ENCODE measurements around the gene MBNL1. TPM values are rescaled to one million over a fixed set of nuclear protein-coding genes. Genes with fewer than 3 reads are reported as not detected.

Gene MBNL1
- total RNA-seq, result 180 TPM
- long read RNA-seq, full-length matches to known transcripts, result 16 of 47 reads
- long read RNA-seq, partial matches to known transcripts, result 14 of 47 reads
- long read RNA-seq, other reads (novel, unspliced or antisense), result 17 of 47 reads

GRCh38 chr3:152268555-152269055 lies at the start of gene MBNL1:
TSS of gene MBNL1 (plus strand) at chr3:152268929. CDS start at chr3:152300194, 31,265 bp downstream.
- ATAC-seq, result peak; percentile 78
- intact Hi-C loops (cut with DNase I), result loop anchor here (2.0 to 5.0 kb wide), 4 partner anchors 30 to 176 kb away; no protein-coding TSS in a partner anchor
- peak; percentile 91 for DNase-seq (ENCODE audit: missing footprints)

DNA sequence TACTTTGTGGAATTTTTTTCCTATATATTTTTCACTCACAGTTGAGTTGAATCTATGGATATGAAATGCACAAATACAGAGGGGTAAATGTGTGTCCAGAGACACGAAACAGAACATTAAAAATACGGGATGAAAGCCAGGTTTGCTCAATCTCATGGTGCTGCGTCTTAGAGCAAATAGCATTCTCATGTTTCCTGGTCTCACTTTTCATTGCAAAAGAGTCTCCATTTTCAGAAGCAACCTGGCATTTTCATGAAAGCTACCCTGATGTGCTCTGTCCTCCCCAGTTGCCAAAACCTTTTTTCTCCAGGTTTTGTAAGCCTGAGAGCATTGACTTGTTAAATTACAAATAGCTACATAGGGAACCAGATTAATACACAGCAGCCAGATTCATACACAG lies 49.5 kb upstream of the MBNL1 start:
- intact Hi-C loops (cut with DNase I), result no loop called here
- DNase-seq (ENCODE audit: missing footprints) (no peak), ATAC-seq (no peak)

DNA sequence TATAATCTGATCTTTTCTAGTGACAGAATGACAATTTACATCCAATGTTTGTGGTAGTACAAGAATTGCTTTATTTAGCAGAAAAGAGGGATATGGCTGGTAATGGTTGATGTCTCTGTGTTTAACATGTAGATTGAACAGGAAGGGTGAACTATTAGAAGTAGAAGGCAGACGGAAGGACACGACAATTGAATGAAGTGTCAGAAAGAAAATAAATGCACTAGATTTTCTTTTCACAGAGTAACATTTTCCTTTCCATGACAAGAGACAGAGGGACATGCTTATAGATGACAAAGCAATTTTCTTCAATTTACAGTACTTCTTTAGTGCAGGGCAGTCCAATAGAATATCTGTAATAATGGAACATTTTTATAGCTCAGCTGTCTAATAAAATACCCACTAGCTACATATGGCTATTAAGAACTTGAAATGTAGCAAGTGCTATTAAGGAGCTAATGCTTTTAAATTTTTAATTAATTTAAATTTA lies 48.9 kb upstream of the MBNL1 start:
- DNase-seq (ENCODE audit: missing footprints), result no peak

DNA sequence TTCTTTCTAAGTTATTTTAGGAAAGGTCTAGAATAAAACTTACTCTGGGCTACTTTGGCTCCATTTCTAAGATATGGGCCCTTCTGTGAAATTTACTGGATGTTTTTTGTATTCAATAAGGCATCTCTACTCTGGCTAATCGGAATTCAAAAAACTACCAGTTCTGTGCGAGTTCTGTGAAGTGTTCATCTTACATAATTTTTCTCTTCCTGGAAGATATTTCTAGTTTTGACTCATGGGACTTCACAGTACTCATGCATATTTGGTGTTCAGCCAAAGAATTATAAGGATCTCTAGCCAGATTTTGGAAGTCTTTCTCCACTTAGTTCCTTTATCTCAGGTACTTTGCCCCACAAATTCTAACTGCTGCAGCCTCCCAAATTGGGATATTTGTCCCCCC lies 46.4 kb upstream of the MBNL1 start:
- intact Hi-C loops (cut with DNase I), result no loop called here
- DNase-seq (ENCODE audit: missing footprints), result no peak
- peak; percentile 71 for ATAC-seq

More for the DNA sequence above, 48.9 kb upstream of the MBNL1 start:
- intact Hi-C loops (cut with DNase I), result no loop called here
- no peak for ATAC-seq

GRCh38 chr3:152225201-152225600 lies 43.5 kb upstream of the MBNL1 start:
- intact Hi-C loops (cut with DNase I), result no loop called here

DNA sequence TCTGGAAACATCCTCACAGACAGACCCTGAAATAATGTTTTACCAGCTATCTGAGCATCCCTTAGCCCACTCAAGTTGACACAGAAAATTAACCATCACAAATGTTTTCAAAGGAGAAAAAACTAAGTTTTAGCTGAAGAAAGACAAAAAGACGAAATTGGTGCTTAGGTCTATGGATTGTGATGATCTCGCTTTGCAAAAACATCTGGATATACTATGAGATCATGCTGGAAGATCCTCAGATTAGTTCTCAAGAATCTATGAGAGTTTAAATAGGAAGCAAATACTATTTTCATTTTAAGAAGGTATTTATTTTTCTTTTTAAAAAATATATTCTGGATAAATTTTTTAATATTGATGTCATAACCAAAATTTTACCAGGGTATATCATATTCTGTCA lies 42.6 kb upstream of the MBNL1 start:
- ATAC-seq (no peak), DNase-seq (ENCODE audit: missing footprints) (no peak)
- intact Hi-C loops (cut with DNase I), result no loop called here

More at GRCh38 chr3:152225201-152225600, 43.5 kb upstream of the MBNL1 start:
- ATAC-seq, result no peak
- DNase-seq (ENCODE audit: missing footprints), result no peak

- intact Hi-C loops (cut with DNase I), result no loop called here
- DNase-seq (ENCODE audit: missing footprints) (no peak), ATAC-seq (no peak)
Observed at GRCh38 chr3:152227027-152227426, 41.7 kb upstream of the MBNL1 start.

DNA sequence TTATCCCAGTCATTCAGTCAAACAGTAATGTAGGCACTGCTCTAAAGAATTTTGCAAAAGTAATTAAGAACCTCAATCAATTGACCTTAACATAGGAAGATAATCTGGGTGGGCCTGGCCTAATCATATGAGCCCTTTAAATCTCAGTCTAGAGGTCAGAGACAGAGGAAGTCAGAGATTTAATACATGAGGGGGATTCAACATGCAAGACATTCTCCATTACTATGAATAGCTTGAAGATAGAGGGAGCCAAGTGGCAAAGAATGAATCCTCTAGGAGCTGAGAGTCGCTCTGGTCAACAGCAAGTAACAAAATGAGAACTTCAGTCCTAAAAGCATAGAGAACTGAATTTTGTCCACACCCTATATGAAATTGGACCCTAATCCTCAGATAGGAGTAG lies 39.0 kb upstream of the MBNL1 start:
- ATAC-seq (peak; percentile 78), DNase-seq (ENCODE audit: missing footprints) (no peak)
- intact Hi-C loops (cut with DNase I), result loop anchor here (2.0 kb wide), 1 partner anchor 215 kb away; no protein-coding TSS in a partner anchor

DNA sequence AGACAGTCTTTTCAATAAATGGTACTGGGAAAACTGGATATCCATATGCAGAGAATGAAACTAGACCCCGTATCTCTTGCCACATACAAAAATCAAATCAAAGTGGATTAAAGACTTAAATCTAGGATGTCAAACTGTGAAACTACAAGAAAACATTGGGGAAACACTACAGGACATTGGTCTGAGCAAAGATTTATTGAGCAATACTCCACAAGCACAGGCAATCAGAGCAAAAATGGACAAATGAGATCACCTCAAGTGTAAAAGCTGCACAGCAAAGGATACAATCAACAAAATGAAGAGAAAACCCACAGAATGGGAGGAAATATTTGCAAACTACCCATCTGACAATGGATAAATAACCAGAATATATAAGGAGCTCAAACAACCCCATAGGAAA lies 38.4 kb upstream of the MBNL1 start:
- DNase-seq (ENCODE audit: missing footprints) (no peak), ATAC-seq (no peak)
- intact Hi-C loops (cut with DNase I), result no loop called here

- ATAC-seq (no peak), DNase-seq (ENCODE audit: missing footprints) (no peak)
- intact Hi-C loops (cut with DNase I), result no loop called here
Observed at GRCh38 chr3:152232001-152232400, 36.7 kb upstream of the MBNL1 start.

- DNase-seq (ENCODE audit: missing footprints) (no peak), ATAC-seq (no peak)
- intact Hi-C loops (cut with DNase I), result no loop called here
Observed at GRCh38 chr3:152232679-152233078, 36.0 kb upstream of the MBNL1 start.

- intact Hi-C loops (cut with DNase I), result no loop called here
- ATAC-seq (no peak), DNase-seq (ENCODE audit: missing footprints) (no peak)
Observed at GRCh38 chr3:152234657-152235375, 33.9 kb upstream of the MBNL1 start.

DNA sequence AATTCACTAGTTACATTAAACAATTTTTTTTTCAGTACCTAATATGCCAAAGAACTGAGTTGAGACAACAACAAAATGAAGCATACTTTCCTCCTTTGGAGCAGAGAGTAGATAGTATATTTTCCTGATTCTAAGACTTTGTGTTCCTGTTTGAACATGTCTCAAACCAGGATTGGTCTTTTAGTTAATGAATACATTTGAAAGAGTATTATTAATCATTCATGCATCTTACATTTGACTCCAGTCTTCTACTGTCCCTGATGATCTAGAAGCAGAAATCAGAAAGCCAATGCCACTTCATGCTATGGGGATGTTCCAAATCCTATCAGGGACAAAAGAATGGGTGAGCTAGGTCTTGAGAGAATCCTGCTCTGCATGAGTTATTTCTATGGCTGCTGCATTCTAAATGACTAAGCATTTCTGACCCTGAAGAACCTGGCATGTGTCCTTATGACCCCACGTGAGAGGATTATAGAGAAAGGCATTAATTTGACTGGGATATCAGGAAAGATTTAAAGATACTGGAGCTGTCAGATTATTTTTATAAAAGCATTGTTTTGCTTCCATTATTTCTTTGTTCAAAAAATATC lies 32.9 kb upstream of the MBNL1 start:
- ATAC-seq, result no peak
- intact Hi-C loops (cut with DNase I), result no loop called here
- DNase-seq (ENCODE audit: missing footprints), result no peak

- ATAC-seq, result no peak
- no peak for DNase-seq (ENCODE audit: missing footprints)
- intact Hi-C loops (cut with DNase I), result no loop called here
Observed at GRCh38 chr3:152236716-152237115, 32.0 kb upstream of the MBNL1 start.

DNA sequence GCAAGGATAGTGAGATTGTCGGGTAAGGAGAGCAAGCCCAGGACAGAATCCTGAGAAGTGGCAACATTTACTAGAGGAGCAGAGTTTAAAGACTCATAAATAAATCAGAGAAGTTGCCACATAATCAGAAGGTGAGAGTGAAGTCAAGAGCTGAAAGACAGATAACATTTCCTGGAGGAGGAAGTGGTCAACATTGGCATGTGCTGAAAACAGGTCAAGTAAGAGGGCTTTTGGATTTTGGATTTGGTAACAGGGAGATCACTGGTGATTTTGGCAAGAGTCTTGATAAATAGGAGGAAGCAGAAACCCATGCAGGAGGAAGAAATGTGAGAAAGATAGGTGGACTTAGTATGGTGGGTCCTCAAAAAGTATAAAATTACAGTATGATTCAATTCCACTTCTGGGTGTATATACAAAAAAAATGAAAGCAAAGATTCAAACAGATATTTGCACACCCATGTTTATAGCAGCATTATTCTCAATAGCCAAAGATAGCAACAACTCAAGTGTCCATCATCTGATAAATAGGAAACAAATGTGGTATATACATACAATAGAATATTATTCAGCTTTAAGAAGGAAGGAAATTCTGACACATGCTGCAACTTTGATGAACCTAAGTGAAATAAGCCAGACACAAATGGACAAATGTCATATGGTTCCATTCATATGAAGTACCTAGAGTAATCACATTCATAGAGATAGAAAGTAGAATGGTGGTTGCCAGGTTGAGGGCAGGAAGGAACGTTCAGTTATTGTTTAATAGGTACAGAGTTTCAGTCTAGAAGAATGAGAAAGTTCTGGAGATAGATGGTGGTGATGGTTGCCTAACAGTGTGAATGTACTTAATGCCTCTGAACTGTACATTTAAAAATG lies 27.3 kb upstream of the MBNL1 start:
- no peak for DNase-seq (ENCODE audit: missing footprints)
- intact Hi-C loops (cut with DNase I), result no loop called here
- no peak for ATAC-seq

DNA sequence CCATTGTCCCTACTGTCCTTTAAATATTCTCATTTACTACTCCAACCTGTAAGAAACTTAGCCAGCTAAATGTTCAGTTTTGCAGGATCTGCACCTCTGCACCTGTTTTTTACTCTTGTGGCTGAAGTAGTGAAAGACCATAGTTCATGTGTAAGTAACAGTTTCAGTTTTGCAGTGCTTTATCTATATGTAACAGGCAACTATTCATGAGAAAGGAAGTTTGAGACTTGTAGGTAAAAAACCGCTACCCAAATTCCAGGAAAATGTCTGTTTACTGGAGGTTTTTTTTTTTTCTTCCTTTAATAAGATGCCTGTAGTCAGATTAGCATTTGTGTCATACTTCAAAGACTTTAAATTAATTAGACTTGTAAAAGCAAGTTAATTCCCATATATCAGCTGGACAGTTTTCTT lies 25.4 kb upstream of the MBNL1 start:
- no peak for ATAC-seq
- intact Hi-C loops (cut with DNase I), result no loop called here
- no peak for DNase-seq (ENCODE audit: missing footprints)

GRCh38 chr3:152243721-152244516 lies 24.8 kb upstream of the MBNL1 start:
- no peak for DNase-seq (ENCODE audit: missing footprints)
- intact Hi-C loops (cut with DNase I), result no loop called here
- no peak for ATAC-seq

- intact Hi-C loops (cut with DNase I), result no loop called here
- ATAC-seq (no peak), DNase-seq (ENCODE audit: missing footprints) (no peak)
Observed at GRCh38 chr3:152244517-152244888, 24.2 kb upstream of the MBNL1 start.
